Stimulated activated CD4-positive, alpha-beta T cell treated with anti-CD3 and anti-CD28 coated beads, Interleukin-12 subunit alpha, Interleukin-12 subunit beta, amount 100 ng/mL, for 24 hours (primary cell): Measurements from ENCODE around the gene CIAO3.
"Not testable (repeated sequence)": the region's sequence is repeated elsewhere in the genome, so short reads cannot be mapped to it uniquely, and the experiment has no call there.

Experiments used
- DNase-seq, 2 experiments: peaks; one replicate each; pipeline ENCODE4 v3.0.0-alpha.2; 2020; ENCODE audit warnings: low read depth in 2 of 2

Gene CIAO3

DNA sequence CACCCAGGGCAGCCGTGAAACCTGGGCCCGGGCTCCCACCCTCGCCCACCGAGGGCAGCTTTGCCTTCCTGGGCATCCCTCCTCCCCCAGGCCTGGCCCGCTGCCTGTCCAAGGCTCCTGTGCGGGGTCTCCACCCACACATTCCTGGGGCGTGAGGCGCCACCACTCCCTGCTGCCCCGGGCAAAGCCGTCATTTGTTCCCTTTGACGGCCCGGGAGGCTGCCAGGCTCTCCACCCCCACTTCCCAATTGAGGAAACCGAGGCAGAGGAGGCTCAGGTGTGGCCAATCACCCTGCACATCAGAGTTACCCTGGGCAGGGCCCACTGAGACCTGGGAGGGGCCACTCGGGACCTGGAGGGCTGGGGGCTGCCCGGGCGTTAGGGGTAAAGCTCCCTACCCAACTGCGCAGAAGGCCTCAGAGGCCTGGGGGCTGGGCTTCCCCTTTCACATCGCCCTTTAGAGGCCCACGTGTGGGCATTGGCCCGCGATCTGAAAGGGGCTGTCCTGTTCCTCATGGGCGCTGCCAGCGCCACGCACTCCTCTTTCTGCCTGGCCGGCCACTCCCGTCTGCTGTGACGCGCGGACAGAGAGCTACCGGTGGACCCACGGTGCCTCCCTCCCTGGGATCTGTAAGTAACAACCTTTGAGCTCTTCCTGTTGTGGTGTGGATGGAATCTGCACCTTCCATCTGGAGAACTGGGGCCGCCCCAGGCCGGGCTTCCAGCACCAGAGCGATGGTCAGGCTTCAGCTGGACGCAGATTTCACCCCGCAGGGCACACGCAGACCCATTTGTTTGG, 19.9 kb upstream of the CIAO3 start, which contains the start of gene MSLN:
Gene MSLN (plus strand): TSS at position 190 of the 799 bp plus-strand sequence. CDS start 1,947 bp downstream, outside the sequence.
- no peak for DNase-seq

DNA sequence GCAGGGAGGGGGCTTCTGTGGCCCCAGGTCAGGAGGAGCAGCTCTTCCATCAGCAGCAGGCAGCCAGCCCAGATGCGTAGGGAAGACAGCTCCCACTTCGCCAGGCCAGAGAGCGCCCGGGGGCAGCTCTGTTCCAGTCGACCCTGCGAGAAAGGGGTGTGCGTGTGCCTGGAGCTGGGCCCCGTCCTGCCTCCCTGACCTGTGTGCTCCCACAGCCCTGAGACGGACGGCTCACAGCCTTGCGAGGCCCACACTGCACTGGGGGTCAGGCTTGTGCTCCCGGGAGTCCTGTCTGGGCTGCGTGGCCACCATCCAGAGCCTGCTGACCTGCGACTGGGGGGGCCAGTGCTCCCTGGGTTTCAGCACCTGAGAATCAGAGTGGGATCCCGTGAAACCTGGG, 19.3 kb upstream of the CIAO3 start:
- no peak for DNase-seq

DNA sequence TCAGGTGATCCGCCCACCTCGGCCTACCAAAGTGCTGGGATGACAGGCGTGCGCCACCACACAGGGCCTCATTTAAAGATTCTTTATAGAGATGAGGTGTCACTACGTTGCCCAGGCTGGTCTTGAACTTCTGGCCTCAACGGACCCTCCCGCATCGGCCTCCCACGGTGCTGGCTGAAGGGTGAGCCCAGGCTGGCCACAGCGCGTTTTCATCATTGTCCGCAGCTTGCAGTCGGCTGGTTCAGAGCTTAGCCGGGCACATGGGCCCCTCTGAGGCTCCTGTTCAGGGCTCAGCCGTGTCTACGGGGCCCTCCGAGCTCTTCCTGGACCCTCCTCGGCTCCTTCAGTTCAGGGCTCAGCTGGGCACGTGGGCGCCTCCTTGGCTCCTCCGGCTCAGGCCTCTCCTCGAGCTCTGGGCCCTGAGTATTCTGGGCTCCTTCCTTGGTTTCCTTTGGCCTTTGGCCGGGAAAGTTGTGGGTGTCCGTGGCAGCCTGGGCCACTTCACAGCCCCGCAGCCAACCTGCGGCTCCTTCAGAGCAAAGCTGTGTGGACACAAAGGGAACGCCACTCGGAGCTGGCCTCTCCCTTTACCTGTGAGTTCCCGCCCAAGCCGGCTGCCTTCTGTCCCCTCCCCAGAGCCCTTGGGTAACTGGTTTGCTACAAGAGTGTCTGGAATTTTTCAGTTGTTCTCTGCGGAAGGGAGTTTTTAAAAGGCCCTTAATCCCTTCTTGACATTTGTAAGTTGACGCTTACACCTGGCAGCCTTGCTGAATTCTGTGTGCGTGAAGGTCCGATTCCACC, 18.5 kb upstream of the CIAO3 start:
- DNase-seq: no peak

DNA sequence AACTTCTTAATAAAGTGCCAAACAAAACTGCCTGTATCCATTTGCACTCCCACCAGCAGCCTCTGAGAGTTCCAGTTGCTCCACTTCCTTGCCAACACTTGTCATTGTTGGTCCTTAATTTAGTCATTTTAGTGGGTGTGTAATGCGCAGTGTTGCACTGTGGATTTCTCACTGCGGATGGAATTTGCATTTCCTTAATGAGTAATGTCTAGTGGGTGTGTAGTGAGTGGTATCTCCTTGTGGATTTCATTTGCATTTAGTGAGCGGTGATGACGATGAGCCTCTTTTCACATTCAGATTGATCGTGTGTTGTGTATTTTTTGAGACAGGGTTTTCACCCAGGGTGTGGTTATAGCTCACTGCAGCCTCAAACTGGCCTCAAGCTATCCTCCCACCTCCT, 15.6 kb upstream of the CIAO3 start:
- no peak for DNase-seq

DNA sequence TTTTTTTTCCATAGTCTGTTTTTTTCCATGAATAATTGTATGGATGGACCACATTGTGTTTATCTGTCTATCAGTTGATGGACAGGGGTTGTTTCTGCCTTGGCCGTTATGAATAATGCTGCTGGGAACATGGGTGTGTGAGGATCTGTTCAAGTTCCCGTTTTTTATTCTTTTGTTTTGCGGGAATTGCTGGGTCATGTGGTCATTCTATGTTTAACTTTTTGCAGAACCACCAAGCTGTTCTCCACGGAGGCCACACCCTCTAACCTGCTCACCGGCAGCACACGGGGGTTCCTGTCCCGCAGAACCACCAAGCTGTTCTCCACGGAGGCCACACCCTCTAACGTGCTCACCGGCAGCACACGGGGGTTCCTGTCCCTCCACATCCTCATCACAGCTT, 13.9 kb upstream of the CIAO3 start:
- DNase-seq: no peak

DNA sequence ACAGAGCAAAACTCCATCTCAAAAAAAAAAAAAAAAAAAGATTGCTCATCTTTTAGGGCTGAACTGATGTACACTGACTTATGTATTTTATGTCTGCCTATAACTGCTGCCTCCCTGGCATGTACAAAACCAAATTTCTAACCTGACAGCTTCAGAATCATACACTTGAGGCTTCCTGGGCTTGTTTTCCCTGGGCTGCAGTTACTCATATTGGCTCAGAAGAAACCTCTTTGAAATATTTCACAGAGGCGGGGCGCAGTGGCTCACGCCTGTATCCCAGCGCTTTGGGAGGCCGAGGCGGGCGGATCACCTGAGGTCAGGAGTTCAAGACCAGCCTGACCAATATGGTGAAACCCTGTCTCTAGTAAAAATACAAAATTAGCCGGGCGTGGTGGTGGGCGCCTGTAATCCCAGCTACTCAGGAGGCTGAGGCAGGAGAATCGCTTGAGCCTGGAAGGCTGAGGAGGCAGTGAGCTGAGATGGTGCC, 13.4 kb upstream of the CIAO3 start:
- not testable (repeated sequence) for DNase-seq

DNA sequence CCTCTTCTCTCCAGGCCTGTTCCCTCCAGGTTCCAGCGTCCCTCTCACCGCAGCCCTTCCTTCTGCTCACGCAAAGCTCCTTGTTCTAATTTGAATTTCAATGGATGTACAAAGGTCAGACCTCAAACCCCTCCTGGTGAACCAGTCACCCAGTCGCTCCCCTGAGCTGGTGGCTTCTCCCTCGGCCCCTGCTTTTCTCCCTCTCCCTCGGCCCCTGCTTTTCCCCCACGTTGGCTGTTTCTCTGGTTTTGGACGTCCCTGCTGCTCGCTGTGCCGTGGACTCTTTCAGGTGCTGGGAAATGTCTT, 11.2 kb upstream of the CIAO3 start:
- DNase-seq: no peak

DNA sequence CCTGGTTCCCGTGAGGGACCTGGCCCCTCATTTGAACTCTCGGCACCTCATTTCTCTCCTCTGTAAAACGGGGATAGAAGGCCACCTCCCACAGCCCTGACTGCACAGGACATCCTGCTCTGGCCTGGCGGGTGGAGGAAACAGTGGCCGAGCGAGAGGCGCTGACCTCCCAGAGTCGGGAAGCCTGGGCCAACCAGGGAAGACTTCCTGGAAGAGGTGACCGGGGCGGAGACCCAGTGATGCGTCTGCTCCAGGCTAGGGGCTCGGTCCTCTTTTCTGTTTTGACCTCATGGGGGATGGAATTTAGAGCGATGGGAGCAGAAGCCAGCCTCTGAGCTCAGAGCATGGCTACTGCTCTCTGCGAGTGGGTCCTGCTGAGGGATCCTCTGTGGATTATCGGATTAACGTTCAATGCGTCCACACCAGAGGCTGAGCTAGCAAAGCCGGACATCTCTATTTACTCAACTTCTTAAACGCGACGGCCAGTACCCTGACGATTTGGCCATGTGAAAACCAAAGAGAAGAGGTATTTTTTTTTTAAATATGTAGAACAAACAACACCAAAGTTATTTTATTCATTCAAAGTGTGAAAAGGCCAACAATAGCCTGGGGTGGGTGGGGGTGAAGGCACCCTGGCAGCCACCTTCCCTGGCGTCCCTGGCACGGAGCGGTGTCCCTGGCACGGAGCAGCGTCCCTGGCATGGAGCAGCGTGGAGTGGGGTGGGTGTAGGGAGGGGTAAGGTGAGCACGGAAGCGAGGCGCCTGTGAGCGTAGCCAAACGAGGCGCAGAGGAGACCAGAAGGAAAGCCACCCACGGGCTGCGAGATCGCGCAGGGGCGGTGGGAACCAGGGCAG, 10.6 kb upstream of the CIAO3 start:
- no peak for DNase-seq

DNA sequence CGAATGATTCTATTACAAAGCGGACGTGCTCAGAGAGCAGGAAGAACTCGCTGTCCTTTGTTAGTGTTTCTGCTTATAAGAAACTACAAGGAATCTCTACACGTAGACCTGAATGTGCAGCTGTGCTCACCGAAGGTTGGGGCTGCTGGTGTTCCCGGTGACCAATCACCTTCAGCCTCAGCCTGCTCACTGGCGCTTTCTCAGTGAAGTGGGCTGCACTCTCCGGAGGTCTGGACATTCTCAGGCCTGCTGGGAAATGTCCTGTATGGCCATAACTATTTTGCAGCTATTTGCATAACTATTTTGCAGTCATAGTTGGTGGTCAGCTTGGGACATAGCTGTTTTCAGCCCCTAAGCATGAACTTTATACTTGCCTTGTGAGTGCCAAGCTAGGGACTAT, 9.7 kb upstream of the CIAO3 start:
- DNase-seq: no peak

DNA sequence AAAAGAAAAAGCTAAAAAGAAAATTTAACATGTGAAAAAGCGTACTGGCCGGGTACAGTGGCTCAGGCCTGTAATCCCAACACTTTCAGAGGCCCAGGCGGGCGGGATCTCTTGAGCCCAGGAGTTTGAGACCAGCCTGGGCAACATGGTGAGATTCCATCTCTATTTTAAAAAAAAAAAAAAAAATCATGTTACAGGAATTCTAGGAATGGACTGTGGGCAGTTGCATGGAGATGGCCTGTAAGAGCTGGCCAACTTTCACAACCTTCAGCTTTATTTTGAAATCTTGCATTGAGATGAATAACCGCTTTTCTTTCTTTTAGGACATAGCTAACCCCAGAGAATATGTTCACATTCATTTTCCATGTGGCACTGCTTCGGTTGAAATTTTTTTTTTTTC, 8.2 kb upstream of the CIAO3 start:
- no peak for DNase-seq

DNA sequence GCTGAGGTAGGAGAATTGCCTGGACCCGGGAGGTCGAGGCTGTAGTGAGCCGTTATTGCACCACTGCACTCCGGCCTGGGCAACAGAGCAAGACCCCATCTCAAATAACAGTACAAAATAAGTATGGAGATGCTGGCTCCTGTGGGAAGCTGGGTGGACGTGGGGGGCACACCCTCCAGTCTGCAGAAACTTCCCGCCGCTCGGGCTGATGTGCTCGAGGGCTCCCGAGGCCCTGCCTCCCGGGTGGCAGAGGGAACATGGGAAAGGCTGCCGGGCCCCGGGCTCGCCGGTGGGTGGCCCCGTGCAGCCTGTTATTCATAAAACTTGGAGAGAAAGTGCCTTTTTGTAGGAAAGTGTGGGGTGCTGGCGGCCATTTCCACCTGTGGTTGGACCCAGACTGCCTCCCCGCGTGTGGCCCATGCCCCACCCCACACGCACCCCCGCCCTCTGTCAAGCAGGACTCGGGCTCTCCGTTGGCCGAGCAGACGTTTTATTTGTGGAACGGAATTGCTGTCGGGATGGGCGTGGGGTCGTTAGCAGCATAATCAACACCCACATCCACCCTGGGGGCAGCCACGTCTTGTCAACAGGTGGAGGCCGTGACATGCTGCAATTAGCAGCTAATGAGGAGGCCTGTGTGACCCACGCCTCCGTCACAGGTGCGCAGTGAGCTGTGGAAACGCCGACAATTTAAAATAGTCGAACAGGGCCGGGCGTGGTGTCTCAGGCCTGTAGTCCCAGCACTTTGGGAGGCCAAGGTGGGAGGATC, 7.4 kb upstream of the CIAO3 start:
- no peak for DNase-seq

DNA sequence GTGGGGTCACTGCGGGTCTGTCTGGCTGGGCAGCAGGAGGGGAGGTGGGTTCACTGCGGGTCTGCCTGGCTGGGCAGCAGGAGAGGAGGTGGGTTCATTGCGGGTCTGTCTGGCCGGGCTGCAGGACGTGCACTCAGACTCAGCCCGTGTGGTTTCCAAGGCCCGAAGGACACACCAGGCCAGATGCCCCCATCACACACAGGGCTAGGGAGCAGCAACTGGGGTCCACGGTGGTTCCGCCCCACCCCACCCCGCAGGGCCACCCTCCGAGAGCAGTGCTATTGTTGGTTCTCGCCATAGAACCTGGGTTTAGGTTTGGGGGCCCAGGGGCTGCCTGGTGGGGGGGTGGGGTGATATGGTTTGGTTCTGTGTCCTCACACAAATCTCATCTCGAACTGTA, 5.8 kb upstream of the CIAO3 start:
- DNase-seq: no peak

DNA sequence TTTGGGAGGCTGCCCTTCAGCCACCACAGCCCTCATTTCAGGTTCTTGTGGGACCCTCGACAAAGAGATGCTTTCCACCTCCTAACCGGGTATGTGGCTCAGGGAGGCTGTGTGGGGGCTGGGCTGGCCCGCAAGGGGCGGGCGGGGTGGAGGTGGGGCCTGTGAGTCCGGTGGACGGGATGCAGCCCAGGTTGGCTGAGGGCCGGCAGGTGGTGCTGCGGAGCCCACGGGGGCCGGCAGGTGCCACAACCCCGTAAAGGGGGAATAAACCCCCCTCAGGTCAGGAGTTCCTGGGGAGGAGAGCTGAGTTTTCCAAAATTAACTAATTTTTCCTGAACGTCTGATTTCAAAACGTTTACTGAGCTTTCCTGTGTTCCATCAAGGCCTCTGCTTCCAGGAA, 4.9 kb upstream of the CIAO3 start:
- DNase-seq: no peak

DNA sequence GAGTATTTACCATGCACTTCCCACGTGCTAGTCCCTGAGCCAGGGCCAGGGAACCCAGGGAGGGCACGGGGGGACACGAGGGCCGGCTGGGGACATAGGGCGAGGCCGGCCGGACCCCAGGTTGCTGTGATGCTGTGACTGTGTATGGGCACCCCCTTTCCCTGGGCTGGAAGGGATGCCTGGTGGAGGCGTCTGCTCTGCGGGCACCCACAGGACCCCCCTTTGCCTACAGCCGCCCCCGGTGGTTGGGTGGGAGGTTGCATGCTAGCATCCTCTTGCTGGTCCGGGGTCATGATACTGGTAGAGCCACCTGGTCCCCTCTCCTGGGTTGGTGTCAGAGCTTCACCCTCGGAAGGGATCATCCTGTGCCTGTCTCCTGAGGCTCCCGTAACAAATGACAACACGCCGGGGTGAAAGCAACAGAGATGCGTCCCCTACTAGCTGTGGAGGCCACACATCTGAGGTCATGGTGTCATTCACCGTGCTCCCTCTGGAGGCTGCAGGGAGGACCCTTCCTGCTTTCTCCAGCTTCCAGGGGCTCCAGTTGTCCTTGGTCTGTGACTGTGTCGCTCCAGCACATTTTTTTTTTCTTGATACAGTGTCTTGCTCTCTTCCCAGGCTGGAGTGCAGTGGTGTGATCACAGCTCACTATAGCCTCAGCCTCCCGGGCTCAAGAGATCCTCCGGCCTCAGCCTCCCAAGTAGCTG, 3.1 kb upstream of the CIAO3 start:
- no peak for DNase-seq

DNA sequence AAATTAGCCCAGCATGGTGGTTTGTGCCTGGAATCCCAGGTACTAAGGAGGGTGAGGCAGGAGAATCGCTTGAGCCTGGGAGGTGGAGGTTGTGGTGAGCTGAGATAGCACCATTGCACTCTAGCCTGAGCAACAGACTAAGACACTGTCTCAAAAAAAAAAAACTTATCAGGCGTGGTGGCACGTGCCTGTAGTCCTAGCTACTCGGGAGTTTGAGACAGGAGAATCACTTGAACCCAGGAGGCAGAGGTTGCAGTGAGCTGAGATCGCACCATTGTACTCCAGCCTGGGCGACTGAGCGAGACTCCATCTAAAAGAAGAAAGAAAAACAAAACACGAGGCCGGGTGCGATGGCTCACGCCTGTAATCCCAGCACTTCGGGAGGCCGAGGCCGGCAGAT, 2.1 kb upstream of the CIAO3 start:
- DNase-seq: not testable (repeated sequence)

DNA sequence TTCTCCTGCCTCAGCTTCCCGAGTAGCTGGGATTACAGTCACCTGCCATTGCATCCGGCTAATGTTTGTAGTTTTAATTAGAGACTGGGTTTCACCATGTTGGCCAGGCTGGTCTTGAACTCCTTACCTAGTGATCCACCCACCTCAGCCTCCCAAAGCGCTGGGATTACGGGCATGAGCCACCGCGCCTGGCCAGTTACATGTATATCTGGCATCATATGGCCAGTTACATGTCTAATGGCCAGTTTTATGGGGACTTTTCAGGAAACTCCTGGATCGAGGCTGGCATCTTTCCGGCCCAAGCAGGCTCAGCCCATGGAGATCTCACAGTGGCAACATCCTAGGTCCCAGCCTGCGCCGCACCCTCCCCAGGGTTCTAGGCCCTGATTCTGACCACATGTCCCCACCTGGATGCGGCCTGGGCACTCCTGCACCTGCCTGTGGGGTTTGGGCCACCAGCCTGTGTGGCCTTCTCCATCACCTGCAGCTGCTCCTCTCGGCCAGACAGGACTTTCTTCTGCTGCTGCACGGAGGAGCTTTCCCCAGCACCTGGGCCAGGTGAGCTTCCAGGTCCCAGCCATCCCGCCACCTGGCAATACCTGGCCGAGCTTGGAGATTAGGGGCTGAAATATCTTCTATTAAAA, 1.3 kb upstream of the CIAO3 start:
- DNase-seq: no peak

DNA sequence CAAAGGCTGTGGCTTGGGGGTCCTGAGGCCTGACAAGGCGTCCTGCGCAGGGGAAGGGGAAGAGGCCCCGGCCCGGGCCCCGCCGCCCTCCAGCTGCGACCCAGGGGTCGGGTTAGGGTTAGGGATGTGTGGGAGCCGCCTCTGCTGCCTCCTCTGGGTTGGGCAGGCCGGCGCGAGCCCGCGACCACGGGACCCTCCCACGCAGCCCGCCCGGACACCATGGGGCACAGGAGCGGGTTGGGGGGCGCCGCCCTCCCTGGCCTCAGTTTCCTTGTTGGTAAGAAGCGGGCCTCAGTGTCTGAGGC, 386 bp downstream of the CIAO3 start:
- no peak for DNase-seq

DNA sequence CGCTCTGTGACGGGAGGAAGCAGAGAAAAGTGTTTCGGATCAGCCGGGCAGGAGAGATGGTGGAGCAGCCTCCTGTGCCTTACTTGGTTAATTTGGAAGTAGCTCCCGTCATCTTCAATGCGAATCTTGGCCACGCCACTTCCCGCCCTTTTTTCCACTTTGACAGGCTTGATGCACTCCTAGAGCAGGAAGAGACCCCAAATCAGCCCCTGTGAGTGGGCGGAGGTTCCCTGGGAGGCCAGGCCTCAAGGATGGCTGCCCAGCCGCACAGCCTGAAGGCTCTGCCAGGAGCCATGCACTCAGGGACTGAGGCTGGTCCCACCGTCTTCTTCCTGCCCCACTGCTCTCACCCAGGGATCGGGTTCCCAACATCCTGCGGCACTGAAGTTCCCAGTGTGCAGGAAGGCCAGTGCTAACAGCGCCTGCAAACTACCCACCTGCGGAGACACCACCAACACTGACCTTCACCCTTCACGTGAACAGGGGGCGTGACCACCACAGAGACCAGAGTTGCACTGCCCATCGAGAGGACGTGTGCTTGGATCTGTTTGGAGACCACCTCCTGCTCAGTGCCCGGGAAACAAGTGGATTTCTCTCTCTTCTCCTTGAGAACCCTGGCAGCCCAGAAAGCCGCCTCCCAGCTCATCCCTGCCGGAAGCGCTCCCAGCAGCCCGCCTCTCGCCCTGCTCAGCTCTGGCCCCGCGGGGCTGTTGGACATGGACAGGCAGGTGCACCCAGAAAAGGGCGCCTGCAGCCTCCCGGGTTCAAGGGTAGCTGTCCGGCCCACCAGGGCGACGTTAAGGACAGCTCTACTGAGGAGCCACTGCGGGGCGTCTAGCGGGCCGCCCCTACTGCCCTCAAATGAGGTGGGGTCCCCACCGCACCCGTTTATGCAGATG, 988 bp downstream of the CIAO3 start:
- DNase-seq: no peak

DNA sequence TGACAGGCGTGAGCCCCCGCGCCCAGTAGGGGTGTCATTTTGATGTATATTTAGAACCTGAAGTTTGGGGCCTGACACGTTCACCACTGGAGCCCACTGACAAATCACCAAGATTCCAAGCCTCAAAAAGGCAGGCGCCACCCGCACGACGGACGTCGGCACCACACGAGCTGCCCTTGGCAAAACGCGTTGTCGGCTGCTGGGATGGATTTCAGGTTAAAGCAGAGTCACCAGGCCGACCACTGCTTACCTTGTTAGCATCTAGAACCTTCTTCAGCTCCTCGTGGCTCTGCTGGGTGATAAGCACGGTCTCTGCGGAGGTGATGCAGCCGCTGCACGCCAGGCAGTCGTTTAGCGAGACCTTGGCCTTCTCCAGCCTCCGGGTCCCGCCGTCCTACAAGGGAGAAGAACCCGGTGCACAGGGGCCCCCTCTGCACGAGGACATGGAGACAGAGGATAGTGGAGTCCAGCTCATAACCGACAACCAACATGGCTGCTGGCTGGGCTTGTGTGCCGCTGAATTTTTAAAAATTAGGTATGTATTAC, 3.8 kb downstream of the CIAO3 start:
- no peak for DNase-seq
